Vagina (tissue), 2 donors: Measurements from ENCODE around the gene ASPG. TPM values are rescaled to one million over a fixed set of nuclear protein-coding genes. Genes with fewer than 3 reads are reported as not detected.

ENCODE experiments used
- DNase-seq, 2 donors: peaks; one replicate each; pipeline ENCODE4 v3.0.0-alpha.2; 2017; ENCODE audit errors: extremely low spot score in 2 of 2
- H3K27ac ChIP-seq: fragments of 200-600 bp; sonication (generic); one replicate; pipeline ENCODE4 v1.5.1; 2019
- H3K27me3 ChIP-seq: fragments of 200-600 bp; sonication (generic); one replicate; pipeline ENCODE4 v1.5.1; 2019
- H3K36me3 ChIP-seq, 2 donors: fragments of 200-600 bp; sonication (generic); one replicate each; pipeline ENCODE4 v1.5.1; 2017 to 2019
- H3K4me1 ChIP-seq: fragments of 200-600 bp; sonication (generic); one replicate; pipeline ENCODE4 v1.5.1; 2019
- H3K4me3 ChIP-seq, 2 donors: fragments of 200-600 bp; sonication (generic); 1 replicate in 1 of 2; 2 replicates in 1 of 2; pipeline ENCODE4 v1.5.1; 2016 to 2019
- H3K9me3 ChIP-seq: fragments of 200-600 bp; sonication (generic); one replicate; pipeline ENCODE4 v1.5.1; 2019
- CTCF ChIP-seq, 3 experiments: fragments of 450-650 bp in 2 of 3; fragments of 200-600 bp in 1 of 3; sonication (generic) in 1 of 3; IDR thresholded peaks; one replicate each; pipeline ENCODE4 v1.5.1; 2017 to 2019; ENCODE audit warnings: antibody characterized with exemption in 3 of 3, mild to moderate bottlenecking in 2 of 3, moderate library complexity in 2 of 3
- POLR2A ChIP-seq, 2 donors: fragments of 450-650 bp; IDR thresholded peaks; one replicate each; pipeline ENCODE4 v1.6.1; 2017; ENCODE audit warnings: antibody characterized with exemption in 2 of 2, mild to moderate bottlenecking in 2 of 2, moderate library complexity in 2 of 2
- POLR2AphosphoS5 ChIP-seq, 2 donors: sonication (generic); formaldehyde crosslinking; IDR thresholded peaks; one replicate each; pipeline ENCODE4 v1.9.0; 2017; ENCODE audit warnings: antibody characterized with exemption in 2 of 2, mild to moderate bottlenecking in 2 of 2, low read depth in 1 of 2; ENCODE audit not compliant: insufficient read depth in 1 of 2
- intact Hi-C: fragments of 100-400 bp; cut with DNase I; formaldehyde crosslinking; loops from one replicate; pipeline ENCODE4 v1.15.1; 2023
- microRNA counts, 2 donors: library from miRNA; unstranded; fragments of <30 nt; microRNA quantifications; one replicate each; lab custom pipeline; 2016 to 2017
- microRNA-seq: library from miRNA; unstranded; fragments of <30 nt; microRNA quantifications from one replicate; pipeline ENCODE4, GENCODE V29; 2017; ENCODE audit warnings: borderline number of aligned reads, borderline replicate concordance
- small RNA-seq: library from RNA; depleted of rRNA; stranded (forward); fragments of <200 nt; gene quantifications from one replicate; pipeline ENCODE3, GENCODE V24; 2016
- total RNA-seq: library from RNA; depleted of rRNA; stranded (reverse); fragments of >200 nt; gene quantifications from one replicate; pipeline ENCODE4 v1.2.3, GENCODE V29; 2016

The ASPG gene
- total RNA-seq, 1 donor from 2014 or later: 3.7 TPM

DNA sequence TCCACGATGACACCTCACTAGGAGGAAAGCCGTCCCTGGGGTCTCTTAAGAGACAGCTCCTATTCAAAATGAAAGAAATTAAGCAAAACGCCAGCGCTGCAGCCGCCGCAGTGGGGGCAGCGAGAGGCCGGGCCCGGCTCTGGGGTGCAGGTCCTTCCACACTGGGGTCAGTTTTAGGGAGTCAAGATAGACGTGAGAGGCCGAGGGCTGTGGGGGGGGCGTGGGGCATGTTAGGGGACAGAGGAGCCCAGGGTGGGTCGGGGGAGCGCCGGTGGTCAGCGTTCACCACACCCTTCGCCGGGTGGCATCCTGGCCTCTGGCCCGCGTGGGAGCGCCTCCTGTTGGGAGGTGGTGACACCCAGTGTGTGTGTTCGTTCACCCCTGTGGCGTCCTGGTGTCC, 78.5 kb downstream of the ASPG start:
- Histone ChIP-seq H3K9me3 (no peaks in the 10 kb centered on the region), H3K27me3 (no peaks in the 10 kb centered on the region), H3K27ac (no peak overlapping the region), H3K36me3 (no peaks in the 10 kb centered on the region), H3K4me3 (no peak overlapping the region), H3K4me1 (no peaks in the 10 kb centered on the region)
- no peak for TF ChIP-seq CTCF (IDR thresholded peaks at IDR 0.05)
- no peak for TF ChIP-seq POLR2A (IDR thresholded peaks at IDR 0.05)
- no peak for TF ChIP-seq POLR2AphosphoS5 (IDR thresholded peaks at IDR 0.05; ENCODE audit: insufficient read depth in 1 of 2, low read depth in 1 of 2)
- intact Hi-C loops: no loop called here
- no peak for DNase-seq

DNA sequence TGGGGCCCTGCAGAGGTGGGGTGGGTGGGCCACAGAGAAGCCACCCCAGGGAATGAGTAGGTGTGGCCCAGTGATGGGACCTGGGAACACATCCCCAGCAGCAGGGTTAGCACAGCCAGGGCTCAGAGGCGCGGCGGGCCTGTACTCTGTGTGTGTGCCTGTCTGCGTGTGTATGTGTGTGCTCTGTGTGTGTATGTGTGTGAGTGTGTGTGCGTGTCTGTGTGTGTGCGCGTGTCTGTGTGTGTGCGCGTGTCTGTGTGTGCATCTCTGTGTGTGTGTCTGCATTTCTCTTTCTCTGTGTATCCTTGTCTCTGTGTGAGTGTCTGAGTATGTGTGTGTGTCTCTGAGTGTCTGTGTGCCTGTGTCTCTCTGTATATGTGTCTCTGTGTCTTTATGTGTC, 79.0 kb downstream of the ASPG start:
- H3K36me3 ChIP-seq: no peaks in the 10 kb centered on the region
- H3K4me3 ChIP-seq: no peak overlapping the region
- no peak for TF ChIP-seq POLR2AphosphoS5 (IDR thresholded peaks at IDR 0.05; ENCODE audit: insufficient read depth in 1 of 2, low read depth in 1 of 2)
- TF ChIP-seq CTCF (IDR thresholded peaks at IDR 0.05): no peak
- no peak for TF ChIP-seq POLR2A (IDR thresholded peaks at IDR 0.05)

More for the DNA sequence above, 79.0 kb downstream of the ASPG start:
- no peaks in the 10 kb centered on the region for H3K9me3 ChIP-seq
- intact Hi-C loops: no loop called here
- H3K4me1 ChIP-seq: no peaks in the 10 kb centered on the region
- H3K27ac ChIP-seq: no peak overlapping the region
- DNase-seq: no peak
- H3K27me3 ChIP-seq: no peaks in the 10 kb centered on the region

MicroRNA genes within 50 kb of the gene (microRNA counts, 767-probe panel; counts per million panel counts)
- 6,846 to 9,021 counts per million in 2 donors for microRNA hsa-miR-203 (lab: Ali Mortazavi, UCI)

Small RNA genes lying within 50 kb of the gene (microRNA-seq; reads per million reads assigned to microRNA genes)
- not detected for gene MIR203A
- gene MIR203B: not detected

Small RNA genes lying within 50 kb of the gene (small RNA-seq; reads per million reads assigned to genes)
- gene MIR203A: 602 reads per million, percentile 99 among the genes with 10 or more reads in this experiment

Other genes with a start within 250 kb of the ASPG start
- 34.1 TPM for gene PPP1R13B, start 238.1 kb upstream of the ASPG start, total RNA-seq
- 0.74 TPM for gene TDRD9, start 157.2 kb upstream of the ASPG start, total RNA-seq
- gene RD3L, start 143.2 kb upstream of the ASPG start, total RNA-seq: not detected
- 2.7 TPM for gene KIF26A, start 52.9 kb downstream of the ASPG start, total RNA-seq